Calu3 (cell line): ENCODE results near the gene SPSB1. TPM values are rescaled to one million over a fixed set of nuclear protein-coding genes. Genes with fewer than 3 reads are reported as not detected.

Experiments used
- BruUV-seq: library from RNA; stranded (reverse); fragments of 400-500 nt; replicated peaks from 2 replicates; lab custom pipeline; 2021; lab: Mats Ljungman, UMichigan
- CTCF ChIA-PET: fragments of 300-600 bp; sonication (Branson Sonifier 250); formaldehyde crosslinking; loops from one replicate; lab custom pipeline; 2022; ENCODE audit warnings: antibody characterized with exemption; lab: Charles Lee
- DNase-seq: peaks from one replicate; pipeline ENCODE4 v3.0.0; 2022
- H3K27ac Mint-ChIP-seq: one replicate; pipeline ENCODE4 v1.8.0; 2022; ENCODE audit warnings: mixed read lengths; ENCODE audit not compliant: unreplicated experiment
- H3K27me3 Mint-ChIP-seq: one replicate; pipeline ENCODE4 v1.8.0; 2022; ENCODE audit warnings: mixed read lengths; ENCODE audit not compliant: unreplicated experiment
- H3K36me3 Mint-ChIP-seq: one replicate; pipeline ENCODE4 v1.8.0; 2022; ENCODE audit warnings: mild to moderate bottlenecking, moderate library complexity, mixed read lengths; ENCODE audit not compliant: insufficient read depth, unreplicated experiment
- H3K4me1 Mint-ChIP-seq: one replicate; pipeline ENCODE4 v1.8.0; 2022; ENCODE audit warnings: mild to moderate bottlenecking, low read depth, mixed read lengths; ENCODE audit not compliant: unreplicated experiment
- H3K4me3 Mint-ChIP-seq: one replicate; pipeline ENCODE4 v1.8.0; 2022; ENCODE audit warnings: mild to moderate bottlenecking, low read depth, moderate library complexity, mixed read lengths; ENCODE audit not compliant: unreplicated experiment
- H3K9me3 Mint-ChIP-seq: one replicate; pipeline ENCODE4 v1.8.0; 2022; ENCODE audit warnings: low read depth, mixed read lengths; ENCODE audit not compliant: unreplicated experiment
- intact Hi-C: fragments of 100-400 bp; cut with micrococcal nuclease; formaldehyde crosslinking; loops from one replicate; pipeline ENCODE4 v1.10.0; 2022; ENCODE audit not compliant: unreplicated experiment
- total RNA-seq: library from RNA; stranded (reverse); gene quantifications from 2 replicates; pipeline ENCODE4 v1.2.3, GENCODE V29; 2022
- TF ChIP-seq, protein P1 (sequence below): fragments of 200-600 bp; IDR thresholded peaks from one replicate; pipeline ENCODE4 v1.8.0; 2022; ENCODE audit warnings: antibody characterized with exemption; ENCODE audit not compliant: unreplicated experiment

SPSB1 gene
- total RNA-seq, 1 experiment from 2014 or later = 4.9 TPM

DNA sequence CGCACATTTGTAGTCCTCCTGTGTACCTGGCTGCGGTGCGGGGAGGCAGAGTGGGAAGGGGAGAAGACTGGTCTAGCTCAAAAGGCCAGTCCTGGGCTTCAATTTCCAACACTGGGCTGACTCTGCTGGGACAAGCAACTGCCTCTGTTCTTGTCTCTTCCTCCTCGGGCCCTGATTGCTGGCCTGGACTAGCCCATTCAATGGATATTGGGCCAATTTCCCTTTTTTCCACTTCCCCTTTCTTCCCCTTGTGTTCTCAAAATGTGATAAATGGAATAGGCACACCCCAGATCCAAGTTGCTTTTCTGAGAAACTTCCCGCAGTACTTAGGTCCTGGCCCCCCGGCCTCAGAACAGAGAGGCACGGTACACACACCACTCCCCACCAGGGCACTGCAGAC, 48.2 kb downstream of the SPSB1 start:
- no peak for DNase-seq
- Mint-ChIP-seq H3K4me1 (no peaks in the 10 kb centered on the region), H3K27ac (no peak overlapping the region), H3K27me3 (no peaks in the 10 kb centered on the region), H3K36me3 (no peaks in the 10 kb centered on the region), H3K9me3 (no peaks in the 10 kb centered on the region), H3K4me3 (no peak overlapping the region)
- TF ChIP-seq, protein P1, sequence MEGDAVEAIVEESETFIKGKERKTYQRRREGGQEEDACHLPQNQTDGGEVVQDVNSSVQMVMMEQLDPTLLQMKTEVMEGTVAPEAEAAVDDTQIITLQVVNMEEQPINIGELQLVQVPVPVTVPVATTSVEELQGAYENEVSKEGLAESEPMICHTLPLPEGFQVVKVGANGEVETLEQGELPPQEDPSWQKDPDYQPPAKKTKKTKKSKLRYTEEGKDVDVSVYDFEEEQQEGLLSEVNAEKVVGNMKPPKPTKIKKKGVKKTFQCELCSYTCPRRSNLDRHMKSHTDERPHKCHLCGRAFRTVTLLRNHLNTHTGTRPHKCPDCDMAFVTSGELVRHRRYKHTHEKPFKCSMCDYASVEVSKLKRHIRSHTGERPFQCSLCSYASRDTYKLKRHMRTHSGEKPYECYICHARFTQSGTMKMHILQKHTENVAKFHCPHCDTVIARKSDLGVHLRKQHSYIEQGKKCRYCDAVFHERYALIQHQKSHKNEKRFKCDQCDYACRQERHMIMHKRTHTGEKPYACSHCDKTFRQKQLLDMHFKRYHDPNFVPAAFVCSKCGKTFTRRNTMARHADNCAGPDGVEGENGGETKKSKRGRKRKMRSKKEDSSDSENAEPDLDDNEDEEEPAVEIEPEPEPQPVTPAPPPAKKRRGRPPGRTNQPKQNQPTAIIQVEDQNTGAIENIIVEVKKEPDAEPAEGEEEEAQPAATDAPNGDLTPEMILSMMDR = no peak
- CTCF ChIA-PET = no interaction called here
- intact Hi-C loops = no loop called here
- BruUV-seq = no TSS peak

DNA sequence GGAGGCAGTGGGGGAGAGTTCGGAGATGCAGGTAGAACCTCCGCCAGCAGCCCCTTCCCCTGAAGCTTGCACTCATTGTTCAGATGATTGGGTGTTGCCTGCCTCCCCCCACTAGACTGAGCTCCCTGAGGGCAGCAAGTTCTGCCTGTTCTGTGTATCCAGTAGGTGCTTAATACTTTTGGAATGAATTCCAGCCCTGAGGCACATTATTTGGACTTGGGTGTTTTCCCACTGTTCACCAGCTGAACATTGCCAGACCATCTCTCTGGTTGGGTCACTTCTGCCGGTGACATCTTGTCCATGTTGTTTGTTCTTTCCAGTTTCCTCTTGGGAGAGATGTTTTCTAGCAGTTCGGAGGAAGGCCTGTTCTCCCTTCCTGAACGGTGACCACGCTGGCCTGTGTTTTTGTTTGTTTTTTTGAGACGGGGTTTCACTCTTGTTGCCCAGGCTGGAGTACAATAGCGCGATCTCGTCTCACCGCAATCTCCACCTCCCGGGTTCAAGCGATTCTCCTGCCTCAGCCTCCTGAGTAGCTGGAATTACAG, 48.7 kb downstream of the SPSB1 start:
- CTCF ChIA-PET = no interaction called here

DNA sequence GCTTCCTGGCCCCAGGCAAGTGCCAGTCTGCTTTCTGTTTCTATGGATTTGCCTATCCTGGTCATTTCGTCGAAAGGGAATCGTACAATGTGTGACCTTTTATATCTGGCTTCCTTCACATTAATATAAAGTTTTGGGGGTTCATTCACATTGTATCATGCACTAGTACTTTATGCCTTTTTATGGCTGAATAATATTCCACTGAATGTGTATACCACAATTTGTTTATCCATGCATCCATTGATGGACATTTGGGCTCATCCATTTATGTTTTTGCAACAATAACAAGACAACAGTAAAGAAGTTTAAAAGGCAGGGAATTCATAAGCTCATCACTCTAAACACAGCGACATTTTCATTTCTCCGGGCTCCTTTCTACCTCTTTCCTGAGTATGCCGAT, 50.6 kb downstream of the SPSB1 start:
- Mint-ChIP-seq H3K27me3 (no peaks in the 10 kb centered on the region), H3K4me1 (no peaks in the 10 kb centered on the region), H3K4me3 (no peak overlapping the region), H3K36me3 (no peaks in the 10 kb centered on the region), H3K9me3 (no peaks in the 10 kb centered on the region), H3K27ac (no peak overlapping the region)
- no TSS peak for BruUV-seq
- DNase-seq = no peak
- intact Hi-C loops = no loop called here
- CTCF ChIA-PET = no interaction called here
- TF ChIP-seq, protein P1 = no peak

More for the DNA sequence above, 48.7 kb downstream of the SPSB1 start:
- no peak for DNase-seq
- Mint-ChIP-seq H3K27ac (no peak overlapping the region), H3K27me3 (no peaks in the 10 kb centered on the region), H3K4me3 (no peak overlapping the region), H3K36me3 (no peaks in the 10 kb centered on the region), H3K4me1 (no peaks in the 10 kb centered on the region), H3K9me3 (no peaks in the 10 kb centered on the region)
- intact Hi-C loops = no loop called here
- TF ChIP-seq, protein P1 = no peak
- BruUV-seq = no TSS peak

DNA sequence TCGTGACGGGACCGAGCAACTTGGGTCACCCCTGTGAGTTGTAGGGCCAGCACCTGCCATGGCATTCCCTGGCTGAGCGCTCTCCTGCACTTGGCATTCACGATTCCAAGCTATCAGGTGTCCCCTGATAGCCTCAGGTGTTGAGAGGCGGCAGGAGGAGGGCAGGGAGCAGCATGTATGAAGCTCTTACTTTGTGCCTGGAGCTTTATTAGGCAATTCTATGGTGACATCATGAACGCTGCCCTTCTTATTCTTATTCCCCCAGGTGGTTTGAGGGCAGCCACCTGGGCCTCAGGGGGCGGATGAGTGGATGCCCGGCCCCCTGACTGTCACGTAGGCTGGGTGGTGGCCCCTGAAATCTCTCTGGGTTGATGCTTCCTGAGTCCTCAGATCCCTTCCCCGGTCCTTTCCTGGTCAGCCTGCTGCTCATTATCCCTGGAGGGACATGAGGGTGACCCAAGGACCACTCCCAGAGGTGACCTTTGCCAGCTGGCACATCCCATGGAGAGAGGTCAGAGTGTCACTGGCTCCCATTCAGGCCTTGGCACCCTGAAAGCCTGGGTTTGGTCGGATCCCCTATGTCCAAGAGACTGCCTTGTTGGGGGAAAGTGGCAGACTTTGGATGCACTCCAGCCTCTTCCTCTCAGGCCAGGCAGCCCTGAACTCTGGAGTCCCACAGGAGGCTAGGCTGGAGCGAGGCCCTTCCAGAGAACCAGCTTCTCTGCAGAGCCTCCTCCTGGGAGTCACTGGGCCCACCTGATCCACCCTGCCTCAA, 51.9 kb downstream of the SPSB1 start:
- Mint-ChIP-seq H3K27me3 (no peaks in the 10 kb centered on the region), H3K9me3 (no peaks in the 10 kb centered on the region), H3K27ac (no peak overlapping the region), H3K4me3 (no peak overlapping the region), H3K36me3 (peaks cover 5% of the 10 kb centered on the region), H3K4me1 (peaks cover under 1% of the 10 kb centered on the region)
- TF ChIP-seq, protein P1 = no peak
- intact Hi-C loops = no loop called here
- no peak for DNase-seq
- BruUV-seq = no TSS peak
- CTCF ChIA-PET = no interaction called here
